Ammon's horn (tissue), 1 donor: ENCODE results near the gene PQBP1.

ENCODE experiments used
- DNase-seq: peaks from one replicate; pipeline ENCODE4 v3.0.0-alpha.2; 2016; ENCODE audit warnings: low spot score

The PQBP1 gene

DNA sequence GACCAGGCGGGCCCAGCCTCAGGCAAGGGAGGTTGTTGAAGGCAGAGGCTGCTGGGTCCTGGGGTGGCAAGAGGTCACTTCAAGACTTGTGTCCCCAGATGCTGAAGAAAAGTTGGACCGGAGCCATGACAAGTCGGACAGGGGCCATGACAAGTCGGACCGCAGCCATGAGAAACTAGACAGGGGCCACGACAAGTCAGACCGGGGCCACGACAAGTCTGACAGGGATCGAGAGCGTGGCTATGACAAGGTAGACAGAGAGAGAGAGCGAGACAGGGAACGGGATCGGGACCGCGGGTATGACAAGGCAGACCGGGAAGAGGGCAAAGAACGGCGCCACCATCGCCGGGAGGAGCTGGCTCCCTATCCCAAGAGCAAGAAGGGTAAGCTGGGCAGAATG lies 4.4 kb downstream of the PQBP1 start:
- DNase-seq, result no peak

DNA sequence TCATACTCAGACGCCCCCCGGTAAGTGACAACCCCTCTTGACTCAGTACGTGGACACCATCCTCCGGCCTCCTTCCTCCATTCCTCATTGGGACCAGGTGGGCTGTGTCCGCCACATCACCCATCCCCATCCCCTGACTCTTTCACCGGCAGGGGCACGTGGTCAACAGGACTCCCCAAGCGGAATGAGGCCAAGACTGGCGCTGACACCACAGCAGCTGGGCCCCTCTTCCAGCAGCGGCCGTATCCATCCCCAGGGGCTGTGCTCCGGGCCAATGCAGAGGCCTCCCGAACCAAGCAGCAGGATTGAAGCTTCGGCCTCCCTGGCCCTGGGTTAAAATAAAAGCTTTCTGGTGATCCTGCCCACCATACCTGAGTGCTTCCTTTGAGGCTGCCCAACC lies 5.0 kb downstream of the PQBP1 start:
- no peak for DNase-seq

DNA sequence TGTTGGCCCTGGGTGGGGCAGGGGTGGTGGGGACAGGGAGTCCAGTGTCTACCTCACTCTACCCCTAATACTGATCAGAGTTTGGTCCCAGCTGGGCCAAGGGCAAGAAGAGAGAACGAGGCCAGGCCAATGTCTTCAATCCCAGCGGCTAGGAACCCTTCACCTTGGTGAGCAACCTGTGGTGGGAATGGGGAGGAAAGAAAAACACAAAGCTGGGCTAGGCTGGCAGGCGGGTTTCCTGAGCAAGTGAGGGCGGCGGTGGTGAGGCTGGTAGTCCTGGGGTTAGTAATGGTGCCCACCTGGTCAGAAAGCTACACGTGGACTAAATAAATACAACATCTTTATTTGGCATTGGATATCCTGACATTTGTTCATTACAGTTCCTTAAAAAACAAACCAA lies 5.6 kb downstream of the PQBP1 start:
- DNase-seq, result no peak

DNA sequence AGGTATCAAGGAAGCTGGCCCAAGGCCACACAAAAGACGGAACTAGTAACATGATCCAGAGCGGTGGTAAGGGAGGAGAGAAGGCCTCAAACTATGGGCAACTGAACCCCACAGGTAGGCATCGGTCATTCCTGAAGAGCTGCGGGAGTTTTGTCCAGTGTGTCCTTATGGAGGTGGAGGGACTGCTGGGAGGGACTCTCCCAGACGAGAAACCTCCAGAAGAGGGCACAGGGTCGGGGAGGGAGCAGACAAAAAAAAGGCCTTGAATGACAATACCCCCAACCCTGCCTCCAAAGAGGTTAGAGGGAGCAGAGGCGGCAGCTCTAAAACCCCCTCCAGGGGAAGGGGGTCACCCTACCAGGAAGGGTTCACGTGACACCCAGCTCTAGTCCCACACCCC lies 6.5 kb downstream of the PQBP1 start:
- DNase-seq, result no peak

DNA sequence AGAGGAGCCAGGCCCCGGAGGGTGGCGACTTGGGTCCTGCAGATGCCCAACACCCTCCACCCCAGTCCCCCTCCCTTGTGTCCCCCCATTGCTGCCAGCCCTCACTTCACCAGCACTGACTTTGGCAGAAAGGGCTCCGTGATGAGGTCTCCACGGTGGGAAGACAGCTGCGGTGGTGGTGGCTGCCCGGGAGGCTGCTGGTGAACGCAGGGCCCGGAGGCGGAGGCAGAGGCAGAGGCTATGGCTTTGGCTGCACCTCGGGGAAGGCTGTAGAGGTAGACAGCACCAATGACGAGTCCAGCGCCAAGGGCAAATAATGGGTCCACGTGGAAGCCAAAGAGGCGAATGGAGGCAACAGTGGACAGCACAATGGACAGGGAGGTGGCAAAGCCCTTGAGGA lies 6.9 kb downstream of the PQBP1 start:
- no peak for DNase-seq

DNA sequence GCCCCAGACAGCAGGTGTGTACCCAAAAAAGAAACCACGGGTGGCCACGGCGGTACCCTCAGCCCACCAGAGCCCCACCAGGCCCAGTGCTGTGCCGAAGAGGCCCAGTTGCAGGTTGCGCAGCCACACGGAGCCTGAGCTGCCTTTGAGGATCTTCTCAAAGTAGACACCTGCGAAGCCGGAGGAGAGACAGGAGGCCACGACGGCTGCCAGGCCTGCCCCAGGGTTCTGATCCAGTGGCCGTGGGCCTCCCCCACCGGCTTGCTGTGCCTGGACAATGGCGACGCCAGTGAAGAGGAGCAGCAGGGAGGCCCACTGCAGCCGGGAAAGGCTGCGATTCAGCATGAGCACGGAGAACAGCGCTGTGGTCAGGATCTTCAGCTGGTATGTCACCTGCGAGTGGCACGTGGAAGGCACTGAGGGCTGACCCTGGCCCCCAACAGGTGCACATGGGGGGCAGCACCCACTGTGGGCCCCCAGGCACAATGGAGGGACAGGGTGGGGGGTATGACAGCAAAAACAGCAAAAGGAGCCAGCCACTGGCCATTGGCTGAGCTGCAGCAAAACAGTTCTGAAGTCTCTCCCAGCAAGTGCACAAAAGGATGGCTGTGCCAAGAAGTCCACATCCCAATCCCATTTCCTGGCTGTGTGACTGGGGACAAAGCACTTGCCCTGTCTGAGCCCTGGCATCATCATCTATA lies 7.5 kb downstream of the PQBP1 start:
- DNase-seq, result no peak

DNA sequence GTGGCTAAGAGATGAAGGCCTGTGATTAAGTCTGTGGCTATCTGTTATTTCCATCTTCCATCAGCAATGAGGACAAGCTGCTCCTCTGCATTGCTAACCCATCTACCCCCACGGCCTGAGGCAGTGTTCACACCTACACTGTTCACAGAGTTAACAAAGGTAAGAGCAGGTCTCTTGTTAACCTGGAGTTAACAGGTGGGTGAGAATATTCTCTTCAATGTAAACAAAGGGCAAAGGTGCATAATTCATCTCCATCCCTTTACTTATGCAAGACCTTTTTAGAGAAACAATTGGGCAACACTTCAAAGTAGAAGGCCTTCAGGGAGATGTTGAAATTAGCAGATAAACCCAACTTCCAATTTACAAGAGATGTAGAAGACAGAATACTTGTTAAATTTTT lies 10.9 kb downstream of the PQBP1 start:
- no peak for DNase-seq

DNA sequence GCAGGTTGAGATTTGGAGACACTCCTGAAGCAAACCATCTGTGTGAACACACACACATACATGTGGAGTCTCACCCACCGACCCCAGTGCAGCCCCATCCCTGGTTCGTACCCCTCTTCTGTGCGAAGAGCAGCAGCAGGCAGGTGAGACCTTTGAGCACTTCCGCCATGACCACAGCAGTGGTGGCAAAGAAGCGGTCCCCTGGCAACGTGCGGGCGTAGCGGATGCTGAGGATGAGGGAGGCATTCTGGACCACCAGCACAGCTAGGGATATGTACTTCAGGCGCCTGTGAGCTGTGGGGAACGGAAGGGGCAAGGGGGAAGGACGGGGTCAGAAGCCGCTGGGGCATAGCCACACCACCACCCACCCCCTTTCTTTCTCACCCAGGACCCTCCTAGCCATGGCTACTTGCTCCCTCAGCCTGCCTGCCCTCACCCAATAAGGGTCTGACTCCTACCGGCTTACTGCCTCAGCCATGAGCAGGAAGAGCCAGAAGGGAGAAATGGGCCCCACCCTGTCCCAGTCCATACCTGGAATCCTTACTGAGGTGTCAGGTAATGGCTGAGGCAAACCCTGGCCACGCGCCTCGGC lies 12.1 kb downstream of the PQBP1 start:
- no peak for DNase-seq

DNA sequence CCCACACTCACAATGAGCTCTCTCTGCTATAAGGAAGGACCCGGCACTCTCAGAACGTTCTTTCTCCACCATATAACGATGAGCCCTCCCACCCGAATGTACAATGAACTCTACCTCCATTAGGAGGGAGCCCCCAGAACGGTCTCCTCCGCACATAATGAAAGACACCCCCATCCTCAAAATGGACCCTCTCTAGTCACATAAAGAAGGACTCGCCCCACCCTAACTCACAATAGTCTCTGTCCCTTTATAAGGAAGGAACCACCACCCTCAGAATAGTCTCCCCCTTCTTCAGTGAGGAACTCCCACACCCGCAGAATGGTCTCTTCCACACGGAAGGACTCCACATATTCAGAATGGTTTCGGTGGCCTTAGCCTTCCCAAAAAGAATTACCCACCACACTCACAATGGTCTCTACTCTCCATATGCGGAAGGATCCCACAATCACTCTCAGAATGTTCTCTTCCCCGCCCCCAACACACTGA lies 13.2 kb downstream of the PQBP1 start:
- DNase-seq, result peak; percentile 6

DNA sequence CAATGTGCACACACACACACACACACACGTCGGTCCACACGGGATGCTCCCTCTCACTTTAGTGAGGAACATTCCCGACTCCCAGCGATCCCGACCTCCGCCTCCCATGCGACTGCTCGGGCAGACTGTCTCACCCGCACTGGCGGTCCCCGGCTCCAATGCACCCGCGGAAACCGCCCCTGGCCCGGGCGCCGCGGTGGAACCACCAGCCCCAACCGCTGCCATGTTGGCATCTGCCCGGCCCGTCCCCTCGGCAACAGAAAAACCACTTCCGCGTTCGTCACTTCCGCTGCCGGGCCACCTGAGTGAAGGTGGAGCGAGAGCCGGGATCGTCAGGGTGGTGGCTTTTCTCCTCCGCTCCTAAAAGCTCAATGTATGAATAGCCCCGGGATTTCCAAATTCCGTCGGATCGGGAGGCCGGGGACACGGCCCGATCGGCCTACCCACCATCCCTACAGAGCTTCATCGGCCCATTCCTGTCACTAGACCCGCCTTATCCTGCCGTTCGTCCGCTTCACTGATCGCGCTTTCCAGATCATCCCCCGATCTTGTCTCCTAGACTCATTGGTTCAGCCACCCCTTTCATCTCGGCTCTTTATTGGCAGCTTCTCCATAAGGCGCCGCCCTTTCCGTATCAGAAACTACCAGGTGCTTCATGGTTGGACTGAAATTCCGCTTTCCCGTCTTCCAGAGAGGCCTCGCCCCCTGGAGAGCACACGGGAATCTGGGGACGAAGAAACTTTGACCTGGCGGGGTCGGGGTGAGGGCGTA lies 13.9 kb downstream of the PQBP1 start, which contains the start of gene SLC35A2:
TSS of gene SLC35A2 (minus strand) at position 235 of the 771 bp plus-strand sequence. CDS start at position 225, 10 bp downstream.
- DNase-seq, result peak; percentile 83

DNA sequence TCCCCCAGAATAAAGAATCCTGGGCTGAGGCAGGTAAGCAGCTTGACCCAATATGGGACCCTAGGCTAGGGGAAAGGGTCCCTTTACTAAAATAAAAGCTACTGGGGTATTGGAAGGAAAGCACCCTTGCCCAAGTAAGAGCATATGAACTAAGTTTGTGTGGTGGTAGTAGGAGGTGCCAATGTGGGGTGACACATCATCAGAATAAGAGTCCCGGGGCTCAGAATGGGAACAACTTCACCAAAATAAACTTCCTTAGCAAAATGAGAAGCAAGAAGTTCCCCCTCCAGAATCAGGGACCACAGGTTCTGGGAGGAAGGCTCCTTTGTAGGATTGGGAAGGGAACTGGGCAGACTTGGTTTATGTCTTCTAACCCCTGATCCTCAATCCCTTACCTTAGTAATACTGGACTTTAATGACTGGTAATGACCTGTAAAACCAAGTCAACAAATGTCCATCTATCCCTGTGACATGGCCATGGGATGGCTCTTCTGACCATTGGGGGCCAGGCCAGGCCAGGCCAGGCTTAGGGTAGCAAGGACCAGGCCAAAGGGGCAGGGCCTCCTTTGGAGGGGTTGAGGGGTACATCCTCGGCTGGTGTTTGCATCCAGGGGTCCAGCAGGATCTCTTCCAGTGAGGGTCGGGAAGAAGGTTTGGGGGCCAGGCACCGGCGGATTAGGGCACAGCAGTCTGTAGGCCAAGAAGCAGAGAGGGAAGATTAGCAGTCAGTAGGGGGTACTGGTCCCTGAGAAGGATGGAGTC lies 16.1 kb downstream of the PQBP1 start:
- no peak for DNase-seq

DNA sequence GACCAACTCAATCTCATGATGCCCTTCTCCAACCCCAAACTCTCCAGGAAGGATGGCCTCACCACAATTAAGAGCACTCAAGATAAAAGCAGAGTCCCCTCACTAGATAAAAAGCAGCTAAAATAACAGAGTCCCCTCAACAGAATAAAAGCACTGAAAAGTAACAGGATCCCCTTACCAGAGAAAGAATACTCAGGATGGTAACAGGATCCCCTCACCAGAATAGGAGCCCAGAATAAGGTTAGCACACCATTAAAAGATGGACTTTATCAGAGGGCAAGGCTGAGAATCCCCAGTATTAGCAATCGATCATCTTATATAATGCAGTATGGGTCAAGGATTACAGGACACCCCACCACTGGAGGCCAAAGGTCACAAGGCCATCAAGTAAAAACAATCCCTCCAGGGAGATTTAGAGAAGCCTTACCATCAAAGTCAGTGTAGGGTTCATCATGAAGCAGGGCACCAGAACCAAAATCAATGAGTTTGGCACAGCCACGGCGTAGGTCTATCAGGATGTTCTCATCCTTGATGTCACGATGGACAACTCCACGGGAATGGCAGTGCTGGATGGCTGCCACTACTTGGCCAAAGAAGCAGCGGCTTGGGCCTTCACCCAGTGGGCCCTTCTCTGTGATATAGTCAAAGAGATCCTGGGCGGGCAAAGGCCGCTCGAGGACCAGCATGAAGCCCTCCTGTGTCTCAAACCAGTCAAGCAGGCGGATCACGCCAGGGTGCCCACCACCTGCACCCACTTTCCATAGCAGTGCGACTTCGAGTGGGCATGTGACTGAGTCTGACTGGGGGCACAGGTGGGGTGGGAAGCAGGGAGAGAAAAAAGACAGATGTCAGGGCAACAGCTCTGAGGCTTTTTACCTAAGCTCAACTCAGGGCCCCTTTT lies 17.1 kb downstream of the PQBP1 start:
- no peak for DNase-seq

DNA sequence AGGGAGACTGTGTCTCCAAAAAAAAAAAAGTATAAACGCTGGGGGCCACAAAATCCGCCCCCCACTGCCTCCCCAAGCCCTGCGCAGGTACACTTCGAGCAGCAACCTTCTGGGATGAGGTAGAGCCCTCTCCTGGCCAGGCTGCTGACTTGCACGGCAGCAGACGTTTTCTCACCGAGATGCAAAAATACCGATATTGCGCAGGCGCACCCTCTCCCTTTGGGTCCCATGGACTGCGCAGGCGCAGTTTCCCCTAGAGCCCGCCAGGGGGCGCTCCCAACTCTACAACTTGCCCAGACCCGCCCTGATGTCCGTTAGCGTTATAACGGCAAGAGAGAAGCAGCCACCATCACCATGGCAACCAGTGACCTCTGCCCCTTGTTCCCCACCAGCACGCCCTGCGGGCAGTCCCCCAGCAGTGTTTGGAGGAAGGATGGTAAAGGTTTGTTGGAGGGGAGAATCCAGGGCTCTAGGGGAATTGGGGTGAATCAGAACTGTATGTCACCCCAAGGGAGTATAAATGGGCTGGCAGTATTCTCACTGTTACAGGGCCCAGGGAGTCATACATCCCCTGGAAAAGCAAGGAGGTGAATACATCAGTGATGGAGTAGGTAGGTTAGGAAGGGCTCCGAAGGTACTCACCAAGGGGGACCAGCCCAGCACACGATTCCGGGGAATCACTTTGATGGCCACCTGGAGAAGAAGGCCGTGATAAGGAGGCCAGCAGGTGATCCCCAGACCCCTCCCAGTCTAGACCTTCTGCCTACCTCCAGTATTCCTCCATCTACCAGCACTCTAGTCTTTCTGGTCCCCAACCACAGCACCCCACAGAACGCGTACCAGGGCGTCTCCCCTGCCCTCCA lies 19.6 kb downstream of the PQBP1 start:
- peak; percentile 82 for DNase-seq

DNA sequence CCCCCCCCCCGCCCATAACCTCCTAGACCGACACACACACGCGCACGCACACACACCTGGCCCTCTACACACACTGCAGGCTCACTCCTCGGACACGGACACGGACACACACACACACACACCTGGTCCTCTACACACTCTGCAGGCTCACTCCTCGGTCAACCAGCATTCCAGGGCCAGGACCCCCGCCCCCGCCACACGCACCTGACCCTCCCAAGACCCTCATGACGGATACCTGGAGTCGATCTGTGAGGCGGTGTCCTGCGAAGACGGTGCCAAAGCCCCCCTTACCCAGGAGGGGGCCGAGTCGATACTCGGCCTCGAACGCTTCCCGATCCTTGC lies 20.5 kb downstream of the PQBP1 start:
- DNase-seq, result no peak

DNA sequence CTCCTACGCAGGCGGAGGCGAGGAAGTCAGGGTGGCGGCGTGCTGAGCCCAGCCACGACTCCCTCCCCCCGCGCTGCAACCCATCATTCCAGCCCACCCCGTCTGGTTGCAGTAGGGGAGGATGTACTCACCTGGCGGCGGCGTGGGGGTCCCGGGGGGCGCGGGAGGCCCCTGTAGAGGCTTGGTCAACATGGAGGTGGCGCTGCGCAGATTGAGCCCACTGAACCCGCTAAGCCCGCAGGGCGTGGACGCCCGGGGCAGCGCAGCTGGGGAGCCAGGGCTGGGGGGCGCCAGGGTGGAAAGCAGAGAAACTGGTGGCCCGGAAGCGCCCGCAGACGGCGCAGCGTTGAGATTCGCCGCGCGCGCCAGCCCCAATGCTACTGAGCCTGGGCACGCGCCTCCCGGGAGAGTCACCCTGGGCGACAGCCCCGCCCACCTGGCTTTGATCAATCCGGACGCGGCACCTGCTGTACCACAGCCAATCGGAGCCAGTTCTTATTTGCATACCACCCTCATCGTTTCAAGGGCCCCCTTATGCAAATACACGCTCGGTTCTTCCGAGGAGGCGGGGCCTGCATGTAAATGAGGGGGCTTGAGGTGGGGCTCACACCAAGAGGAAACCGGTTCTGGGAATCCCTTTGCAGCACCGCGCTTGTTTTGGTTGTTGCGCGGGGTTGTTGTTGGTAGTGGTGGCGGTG lies 21.1 kb downstream of the PQBP1 start, which contains the start of gene PIM2:
TSS of gene PIM2 (minus strand) at position 382 of the 698 bp plus-strand sequence. CDS start at position 192, 190 bp downstream.
- peak; percentile 90 for DNase-seq

DNA sequence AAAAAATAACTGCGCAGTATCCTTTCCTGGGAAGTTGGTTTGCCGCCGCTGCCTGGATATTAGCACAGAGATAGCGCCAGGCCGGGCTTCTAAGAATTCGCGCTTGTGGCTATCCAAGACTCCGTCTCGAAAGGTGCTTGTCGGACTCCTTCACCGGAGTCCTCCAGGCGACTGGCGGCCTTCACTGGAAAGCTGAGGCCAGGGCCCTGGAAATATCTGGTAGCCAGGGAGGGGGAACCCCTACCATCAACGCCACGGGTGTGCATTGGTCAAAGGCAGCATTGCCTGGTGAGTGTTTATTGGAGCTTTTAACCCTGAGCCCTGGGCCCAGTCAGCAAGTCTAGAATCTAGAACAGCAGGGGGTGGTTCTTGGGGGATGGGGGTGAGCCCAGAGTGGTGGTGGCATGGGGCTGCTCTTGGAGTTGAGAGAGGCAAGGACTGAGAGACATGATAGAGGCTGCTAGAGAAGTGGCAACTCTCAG lies 21.7 kb downstream of the PQBP1 start:
- no peak for DNase-seq

DNA sequence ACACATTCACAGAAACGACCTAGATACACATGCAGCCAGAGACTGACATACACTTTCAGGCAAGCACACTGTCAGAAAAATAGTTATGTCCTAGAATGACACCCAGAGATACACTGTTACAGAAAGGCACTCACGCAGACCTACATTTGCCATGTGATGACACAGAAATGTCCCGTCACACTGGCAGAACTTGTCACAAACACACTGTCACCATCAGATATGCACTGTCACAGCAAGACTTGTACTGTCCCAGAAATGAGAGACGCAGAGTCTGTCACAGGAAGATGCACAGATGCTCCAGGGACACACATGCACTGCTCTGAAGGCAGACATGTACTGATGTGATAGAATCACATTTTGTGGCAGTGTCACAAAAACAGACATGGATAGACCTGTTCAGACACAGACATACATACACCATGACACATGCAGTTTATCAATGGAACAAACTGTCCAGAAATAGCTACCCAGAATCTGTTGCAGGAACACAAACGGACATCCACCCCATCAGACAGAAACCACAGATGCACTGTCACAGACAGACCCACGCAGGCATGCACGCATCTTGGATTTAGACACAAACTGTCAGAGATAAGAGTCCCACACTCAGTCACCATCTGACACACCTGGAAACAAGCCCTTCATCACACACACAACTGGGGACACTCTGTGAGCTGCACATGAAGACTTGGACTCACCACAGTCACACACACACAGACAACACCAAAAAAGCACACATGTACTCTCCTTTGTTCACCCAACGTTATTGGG lies 22.4 kb downstream of the PQBP1 start:
- DNase-seq, result peak; percentile 11

DNA sequence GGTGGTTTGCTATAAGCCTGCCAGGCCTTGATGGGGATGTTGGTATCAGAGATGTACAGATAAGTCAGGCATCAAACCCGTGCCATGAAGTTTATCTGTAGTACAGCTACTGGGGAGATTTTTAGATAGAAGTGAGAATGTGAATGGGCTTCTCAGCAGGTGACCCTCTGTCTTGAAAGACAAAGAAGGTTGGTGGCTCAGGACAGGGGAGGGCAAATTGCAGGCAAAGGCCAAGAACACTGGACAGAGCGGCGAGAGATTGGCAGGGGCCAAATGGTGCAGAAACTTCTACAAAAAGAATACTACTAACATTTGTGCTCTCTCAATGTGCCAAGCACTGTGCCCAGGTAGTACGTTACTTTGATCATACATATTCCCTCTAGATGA lies 23.0 kb downstream of the PQBP1 start:
- no peak for DNase-seq

DNA sequence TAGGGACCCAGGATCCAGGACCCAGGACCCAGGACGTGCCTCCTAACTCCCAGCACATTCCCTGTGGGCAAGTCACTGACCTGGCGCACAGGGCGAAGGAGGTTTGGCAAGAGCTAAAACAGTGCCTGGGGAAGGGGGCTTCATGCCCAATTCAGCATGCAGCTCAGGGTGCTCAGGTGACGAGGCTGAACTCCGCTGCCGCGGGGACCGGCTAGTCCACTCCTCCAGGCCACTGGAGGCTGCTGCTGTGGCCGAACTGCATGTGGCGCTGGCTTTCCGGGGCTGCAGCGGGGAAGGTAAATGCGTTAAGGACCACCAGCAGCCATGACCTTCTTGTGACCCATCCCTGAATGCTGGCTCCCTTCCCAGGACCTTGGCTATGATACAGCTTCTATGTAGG lies 26.0 kb downstream of the PQBP1 start:
- no peak for DNase-seq
